Fibroblast of lung (primary cell): Measurements from ENCODE around the gene PIK3R1. TPM values are rescaled to one million over a fixed set of nuclear protein-coding genes. Genes with fewer than 3 reads are reported as not detected.

ENCODE experiments used
- DNase-seq, 2 donors: peaks; one replicate each; pipeline versions ENCODE4 v3.0.0 to v3.0.0-alpha.2; 2010; ENCODE audit warnings: low read depth in 2 of 2
- H2AFZ ChIP-seq: 2 replicates; pipeline ENCODE4 v1.5.1; 2012; ENCODE audit warnings: low read length, control low read depth, inconsistent platforms
- H3K27ac ChIP-seq: 2 replicates; pipeline ENCODE4 v1.5.1; 2011; ENCODE audit warnings: low read length, control low read depth; ENCODE audit not compliant: insufficient read depth
- H3K27me3 ChIP-seq: 2 replicates; pipeline ENCODE4 v1.5.1; 2011; ENCODE audit warnings: mild to moderate bottlenecking, low read length; ENCODE audit not compliant: control insufficient read depth, insufficient read depth
- H3K36me3 ChIP-seq: 2 replicates; pipeline ENCODE4 v1.5.1; 2011; ENCODE audit warnings: low read length; ENCODE audit not compliant: control insufficient read depth, insufficient read depth
- H3K4me1 ChIP-seq: 2 replicates; pipeline ENCODE4 v1.5.1; 2011; ENCODE audit warnings: low read length; ENCODE audit not compliant: control insufficient read depth, insufficient read depth; ENCODE audit errors: extremely low read depth
- H3K4me2 ChIP-seq: 2 replicates; pipeline ENCODE4 v1.5.1; 2011; ENCODE audit warnings: low read length, control low read depth; ENCODE audit not compliant: insufficient read depth; ENCODE audit errors: extremely low read depth
- H3K4me3 ChIP-seq, 4 experiments: fragments of 200-600 bp in 1 of 4; sonication (generic) in 1 of 4; replicated peaks in 1 of 4; 2 replicates each; pipeline ENCODE4 v1.5.1; 2011 to 2016; ENCODE audit warnings: low read length in 4 of 4, low read depth in 3 of 4, mild to moderate bottlenecking in 3 of 4, control low read depth in 2 of 4, inconsistent platforms in 1 of 4, mixed read lengths in 1 of 4; ENCODE audit not compliant: insufficient read depth in 1 of 4; ENCODE audit errors: control extremely low read depth in 1 of 4
- H3K79me2 ChIP-seq: 2 replicates; pipeline ENCODE4 v1.5.1; 2012; ENCODE audit warnings: mild to moderate bottlenecking, low read length, inconsistent platforms; ENCODE audit not compliant: control insufficient read depth, insufficient read depth
- H3K9ac ChIP-seq: 2 replicates; pipeline ENCODE4 v1.5.1; 2011; ENCODE audit warnings: mild to moderate bottlenecking, low read length, control low read depth; ENCODE audit not compliant: insufficient read depth
- H3K9me3 ChIP-seq: 2 replicates; pipeline ENCODE4 v1.5.1; 2012; ENCODE audit warnings: low read depth, low read length; ENCODE audit not compliant: control insufficient read depth, insufficient read depth
- H4K20me1 ChIP-seq: 2 replicates; pipeline ENCODE4 v1.5.1; 2011; ENCODE audit warnings: low read length; ENCODE audit not compliant: control insufficient read depth, insufficient read depth; ENCODE audit errors: extremely low read depth
- CTCF ChIP-seq, 2 donors: IDR thresholded peaks in 1 of 2; conservative IDR thresholded peaks in 1 of 2; 1 replicate in 1 of 2; 2 replicates in 1 of 2; pipeline ENCODE4 v1.5.1; 2011 to 2012; ENCODE audit warnings: low read length in 2 of 2, control low read depth in 1 of 2, inconsistent platforms in 1 of 2, low read depth in 1 of 2, mild to moderate bottlenecking in 1 of 2
- EZH2 ChIP-seq: IDR thresholded peaks from 2 replicates; pipeline ENCODE4 v1.5.1; 2012; ENCODE audit warnings: low read length, control low read depth, mild to moderate bottlenecking; ENCODE audit errors: missing control alignments
- polyA plus RNA-seq, 2 donors: library from polyadenylated mRNA; depleted of rRNA in 1 of 2; stranded (reverse) in 1 of 2; unstranded in 1 of 2; fragments of >200 nt; gene quantifications; 2 replicates each; pipeline ENCODE4 v1.2.1, GENCODE V29; 2011 to 2012; ENCODE audit warnings: missing spikeins in 1 of 2
- total RNA-seq: library from RNA; depleted of rRNA; stranded (reverse); fragments of >200 nt; gene quantifications from 2 replicates; pipeline ENCODE4 v1.2.1, GENCODE V29; 2014

The PIK3R1 gene
- total and polyA plus RNA-seq, 2 donors (not counting 1 experiment from before 2014, with no cell fraction given), result 17.7 to 36.3 TPM

GRCh38 chr5:68270399-68270975, 54.9 kb downstream of the PIK3R1 start:
- TF ChIP-seq CTCF (conservative IDR thresholded peaks at IDR 0.05 in 1 of 2, IDR thresholded peaks at IDR 0.05 in 1 of 2; ENCODE audit: low read depth in 1 of 2, low read length in 2 of 2), result no peak
- TF ChIP-seq EZH2, result no peak

GRCh38 chr5:68271124-68271523, 55.6 kb downstream of the PIK3R1 start:
- no peak overlapping the region for H3K4me2 ChIP-seq
- TF ChIP-seq EZH2 (no peak), CTCF (conservative IDR thresholded peaks at IDR 0.05 in 1 of 2, IDR thresholded peaks at IDR 0.05 in 1 of 2; ENCODE audit: low read depth in 1 of 2, low read length in 2 of 2) (no peak)
- no peaks in the 10 kb centered on the region for H3K27me3 ChIP-seq
- H3K27ac ChIP-seq, result no peak overlapping the region
- H2AFZ ChIP-seq, result no peak overlapping the region
- H3K4me1 ChIP-seq, result peaks cover 20% of the 10 kb centered on the region
- H3K79me2 ChIP-seq, result peaks cover 18% of the 10 kb centered on the region
- no peaks in the 10 kb centered on the region for H4K20me1 ChIP-seq
- no peaks in the 10 kb centered on the region for H3K9me3 ChIP-seq
- no peaks in the 10 kb centered on the region for H3K36me3 ChIP-seq
- H3K9ac ChIP-seq, result no peak overlapping the region
- no peak overlapping the region for H3K4me3 ChIP-seq
- DNase-seq, result no peak

More at GRCh38 chr5:68270399-68270975, 54.9 kb downstream of the PIK3R1 start:
- Histone ChIP-seq H3K36me3 (no peaks in the 10 kb centered on the region), H3K4me3 (no peak overlapping the region), H3K4me1 (peaks cover 25% of the 10 kb centered on the region), H2AFZ (no peak overlapping the region), H3K4me2 (no peak overlapping the region), H4K20me1 (no peaks in the 10 kb centered on the region), H3K9me3 (no peaks in the 10 kb centered on the region), H3K79me2 (peaks cover 18% of the 10 kb centered on the region), H3K27me3 (no peaks in the 10 kb centered on the region), H3K9ac (no peak overlapping the region), H3K27ac (no peak overlapping the region)
- DNase-seq, result no peak

- Histone ChIP-seq H3K36me3 (peaks cover 1% of the 10 kb centered on the region), H2AFZ (no peak overlapping the region), H3K4me3 (no peak overlapping the region), H3K27me3 (no peaks in the 10 kb centered on the region), H3K9ac (no peak overlapping the region), H3K27ac (no peak overlapping the region), H3K4me1 (peaks cover 10% of the 10 kb centered on the region), H3K4me2 (no peak overlapping the region), H3K9me3 (no peaks in the 10 kb centered on the region), H4K20me1 (no peaks in the 10 kb centered on the region), H3K79me2 (peaks cover 11% of the 10 kb centered on the region)
- peak in 1 of 2 donors; percentile 43 for DNase-seq
- TF ChIP-seq CTCF (conservative IDR thresholded peaks at IDR 0.05 in 1 of 2, IDR thresholded peaks at IDR 0.05 in 1 of 2; ENCODE audit: low read depth in 1 of 2, low read length in 2 of 2) (no peak), EZH2 (no peak)
These were observed 56.7 kb downstream of the PIK3R1 start for GRCh38 chr5:68272289-68272688.
